Muscle layer of duodenum (tissue), 2 donors: ENCODE results near the gene MEIG1.
"Not testable (repeated sequence)": the region's sequence is repeated elsewhere in the genome, so short reads cannot be mapped to it uniquely, and the experiment has no call there.

Experiments
- H3K27ac ChIP-seq: one replicate; pipeline ENCODE4 v1.7.0; 2013; ENCODE audit warnings: mild to moderate bottlenecking, low read length
- H3K27me3 ChIP-seq: one replicate; pipeline ENCODE4 v1.7.0; 2013; ENCODE audit warnings: low read depth, mild to moderate bottlenecking, control low read depth, low read length
- H3K36me3 ChIP-seq, 2 donors: one replicate each; pipeline ENCODE4 v1.7.0; 2013; ENCODE audit warnings: low read length in 2 of 2, control low read depth in 1 of 2, mild to moderate bottlenecking in 1 of 2; ENCODE audit not compliant: insufficient read depth in 2 of 2, control insufficient read depth in 1 of 2
- H3K4me1 ChIP-seq, 2 donors: one replicate each; pipeline ENCODE4 v1.7.0; 2013; ENCODE audit warnings: low read length in 2 of 2, mild to moderate bottlenecking in 2 of 2, control low read depth in 1 of 2, moderate library complexity in 1 of 2; ENCODE audit not compliant: insufficient read depth in 2 of 2, control insufficient read depth in 1 of 2
- H3K4me3 ChIP-seq, 2 donors: one replicate each; pipeline ENCODE4 v1.7.0; 2013; ENCODE audit warnings: low read length in 2 of 2, low read depth in 1 of 2, mild to moderate bottlenecking in 1 of 2
- H3K9me3 ChIP-seq, 2 donors: one replicate each; pipeline ENCODE4 v1.7.0; 2013; ENCODE audit warnings: low read length in 2 of 2, control low read depth in 1 of 2, mild to moderate bottlenecking in 1 of 2; ENCODE audit not compliant: control insufficient read depth in 1 of 2
- donor health status: healthy.

MEIG1 gene

GRCh38 chr10:14995964-14996565 lies 36.9 kb downstream of the MEIG1 start:
- no peaks in the 10 kb centered on the region for H3K36me3 ChIP-seq
- no peaks in the 10 kb centered on the region for H3K9me3 ChIP-seq
- no peaks in the 10 kb centered on the region for H3K4me1 ChIP-seq
- no peaks in the 10 kb centered on the region for H3K27me3 ChIP-seq
- no peak overlapping the region for H3K27ac ChIP-seq
- no peak overlapping the region for H3K4me3 ChIP-seq

- not testable (repeated sequence) for H3K4me1 ChIP-seq, H3K27ac ChIP-seq, H3K36me3 ChIP-seq, H3K9me3 ChIP-seq, H3K4me3 ChIP-seq, H3K27me3 ChIP-seq
Measured at GRCh38 chr10:15013530-15013929, 54.3 kb downstream of the MEIG1 start.

GRCh38 chr10:15015451-15015850 lies 56.3 kb downstream of the MEIG1 start:
- no peaks in the 10 kb centered on the region for H3K27me3 ChIP-seq
- no peaks in the 10 kb centered on the region for H3K9me3 ChIP-seq
- no peaks in the 10 kb centered on the region for H3K4me1 ChIP-seq
- no peak overlapping the region for H3K27ac ChIP-seq
- H3K36me3 ChIP-seq, result no peaks in the 10 kb centered on the region
- H3K4me3 ChIP-seq, result no peak overlapping the region

- not testable (repeated sequence) for H3K27ac ChIP-seq, H3K36me3 ChIP-seq, H3K4me3 ChIP-seq, H3K9me3 ChIP-seq, H3K4me1 ChIP-seq, H3K27me3 ChIP-seq
Measured at GRCh38 chr10:15020966-15021365, 61.8 kb downstream of the MEIG1 start.
